NCI-H2081 treated with DMSO at 0.1 percent for 48 hours (cell line): Measurements from ENCODE around the gene SHROOM1.

Source experiments
- DNase-seq: peaks from one replicate; lab custom pipeline; 2025; lab: John Stamatoyannopoulos, UW

The SHROOM1 gene

GRCh38 chr5:132850066-132850465 is 19.6 kb upstream of the SHROOM1 start:
- no peak for DNase-seq

DNA sequence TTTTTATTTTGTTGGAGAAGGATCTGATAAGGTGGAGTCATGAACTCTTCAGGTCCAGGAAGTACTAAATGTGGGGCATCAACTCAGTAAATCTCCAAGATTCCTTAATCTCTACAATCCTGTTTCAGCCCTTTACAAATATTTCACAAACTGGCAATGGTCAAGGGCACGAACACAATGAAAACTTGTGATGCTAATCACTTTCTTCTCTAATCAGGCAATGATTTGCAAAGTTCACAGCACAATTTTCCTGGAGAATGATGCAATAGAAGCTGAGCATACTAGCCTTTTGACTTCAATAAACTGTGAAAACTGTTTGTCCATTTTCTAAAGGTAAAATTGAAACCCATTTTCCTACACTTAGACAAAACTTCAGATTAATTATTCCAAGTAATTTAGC is 18.9 kb upstream of the SHROOM1 start:
- no peak for DNase-seq

GRCh38 chr5:132848270-132848669 is 17.8 kb upstream of the SHROOM1 start:
- no peak for DNase-seq

DNA sequence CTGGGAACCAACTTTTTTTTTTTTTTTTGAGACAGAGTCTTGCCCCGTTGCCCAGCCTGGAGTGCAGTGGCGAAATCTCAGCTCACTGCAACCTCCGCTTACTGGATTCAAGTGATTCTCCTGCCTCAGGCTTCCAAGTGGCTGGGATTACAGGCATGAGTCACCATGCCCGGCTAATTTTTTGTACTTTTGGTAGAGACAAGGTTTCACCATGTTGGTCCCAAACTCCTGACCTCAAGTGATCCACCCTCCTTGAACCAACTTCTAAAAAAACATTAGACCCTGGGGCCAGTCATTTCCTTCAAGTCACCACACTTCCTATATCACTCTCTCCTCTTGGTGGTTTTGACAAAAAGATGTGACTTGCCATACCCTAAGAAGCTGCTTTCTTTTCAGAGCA is 10.9 kb upstream of the SHROOM1 start:
- DNase-seq: no peak

DNA sequence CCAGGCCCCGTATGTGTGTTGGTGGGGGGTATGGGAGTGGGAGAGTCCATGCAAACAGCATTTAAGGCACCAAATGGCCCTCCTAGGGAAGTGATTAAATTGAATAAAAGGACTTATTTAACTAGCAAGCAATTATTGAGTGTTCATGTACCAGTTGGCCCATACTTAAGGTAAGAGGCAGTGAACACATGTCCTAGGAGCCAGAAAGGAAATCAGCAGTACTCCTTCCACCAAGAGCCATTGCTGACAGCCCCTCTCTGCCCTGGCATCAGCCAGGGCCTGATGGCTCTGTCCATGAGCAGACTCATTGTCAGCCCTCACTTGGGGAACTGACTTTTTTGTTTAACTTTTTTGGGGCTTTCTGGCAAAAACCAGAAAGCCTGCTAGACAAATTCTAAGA is 10.4 kb upstream of the SHROOM1 start:
- no peak for DNase-seq

DNA sequence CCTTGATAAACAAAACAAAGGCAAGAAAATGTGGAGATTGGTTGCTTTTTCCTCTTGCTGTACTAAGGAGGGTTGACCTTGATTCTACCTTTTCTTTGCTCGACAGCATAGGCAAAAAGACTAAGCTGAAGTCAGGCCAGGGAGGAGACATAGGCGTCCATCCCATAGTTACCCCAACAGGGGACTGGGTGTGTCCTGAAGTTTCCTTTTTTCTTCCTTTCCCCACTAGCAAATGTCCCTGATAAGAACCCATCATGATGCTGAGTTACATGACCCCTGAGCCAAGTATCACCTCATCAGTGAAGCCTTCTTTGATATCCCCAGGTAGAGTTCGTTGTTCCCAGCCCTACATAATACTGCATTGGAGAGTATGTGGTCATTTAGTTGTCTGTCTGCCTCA is 9.9 kb upstream of the SHROOM1 start:
- no peak for DNase-seq

DNA sequence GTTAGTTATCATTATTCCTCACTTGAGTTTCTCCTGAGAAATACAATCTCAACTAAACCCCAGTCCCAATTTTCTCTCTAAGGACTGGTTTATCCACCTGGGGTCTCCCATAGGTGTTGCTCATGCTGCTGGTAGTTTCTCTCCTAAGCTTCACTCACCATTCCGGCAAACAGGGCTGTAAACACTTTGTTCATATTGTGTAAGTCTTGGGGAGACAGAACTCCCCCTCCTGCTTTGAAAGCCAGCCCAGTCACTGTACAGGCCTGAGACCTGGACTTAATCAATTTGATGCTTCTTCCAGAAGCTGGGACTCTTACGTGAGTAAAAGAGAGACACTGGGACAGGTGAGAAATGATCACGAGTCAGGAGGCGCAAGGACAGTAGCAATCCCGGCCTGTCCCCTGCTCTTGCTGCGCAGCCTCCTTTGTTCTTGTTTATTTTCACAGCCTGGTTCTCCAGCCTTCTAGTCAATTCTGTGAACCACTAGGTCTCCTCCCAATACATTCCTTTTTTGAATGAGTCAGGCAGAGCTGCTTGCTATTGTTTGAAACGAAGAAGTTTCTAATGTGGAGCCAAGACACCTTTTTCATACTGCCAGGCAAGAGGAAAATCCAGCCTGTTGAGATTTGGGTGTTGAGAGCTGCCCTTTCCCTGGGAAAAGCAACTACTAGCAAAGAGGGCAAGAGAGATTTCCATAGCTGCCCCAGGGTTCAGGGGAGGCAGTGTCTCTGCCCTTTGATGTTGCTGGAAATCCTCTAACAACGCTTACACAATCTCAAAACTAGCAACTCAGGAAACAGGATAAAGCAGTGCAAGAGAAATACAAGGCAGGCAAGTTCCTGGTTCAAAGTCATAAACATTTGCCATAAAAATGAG is 9.2 kb upstream of the SHROOM1 start:
- DNase-seq: no peak

- no peak for DNase-seq
Measured at GRCh38 chr5:132838516-132839282, 8.3 kb upstream of the SHROOM1 start.

DNA sequence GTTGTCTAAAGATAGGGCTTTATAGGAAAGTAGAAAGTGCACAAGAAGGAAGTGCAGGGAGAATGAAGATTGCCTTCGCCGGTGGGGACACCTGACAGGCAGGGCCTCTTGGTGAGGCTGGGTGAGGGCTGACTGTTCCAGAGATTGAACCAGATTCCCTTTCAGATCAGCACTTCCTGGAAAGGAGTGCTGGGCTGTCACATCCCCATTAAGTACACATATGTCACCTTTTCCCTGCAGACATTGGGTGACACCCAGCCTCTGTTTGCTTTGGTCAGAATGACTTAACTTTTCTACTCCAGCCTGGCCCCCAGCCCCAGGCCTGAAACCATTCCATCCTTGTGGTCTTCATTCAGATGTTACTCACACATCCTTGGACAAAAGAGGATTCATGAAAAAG is 7.4 kb upstream of the SHROOM1 start:
- no peak for DNase-seq

GRCh38 chr5:132836852-132837251 is 6.4 kb upstream of the SHROOM1 start:
- no peak for DNase-seq

GRCh38 chr5:132834057-132834456 is 3.6 kb upstream of the SHROOM1 start:
- DNase-seq: no peak

- DNase-seq: no peak
Measured at GRCh38 chr5:132832612-132833011, 2.2 kb upstream of the SHROOM1 start.

DNA sequence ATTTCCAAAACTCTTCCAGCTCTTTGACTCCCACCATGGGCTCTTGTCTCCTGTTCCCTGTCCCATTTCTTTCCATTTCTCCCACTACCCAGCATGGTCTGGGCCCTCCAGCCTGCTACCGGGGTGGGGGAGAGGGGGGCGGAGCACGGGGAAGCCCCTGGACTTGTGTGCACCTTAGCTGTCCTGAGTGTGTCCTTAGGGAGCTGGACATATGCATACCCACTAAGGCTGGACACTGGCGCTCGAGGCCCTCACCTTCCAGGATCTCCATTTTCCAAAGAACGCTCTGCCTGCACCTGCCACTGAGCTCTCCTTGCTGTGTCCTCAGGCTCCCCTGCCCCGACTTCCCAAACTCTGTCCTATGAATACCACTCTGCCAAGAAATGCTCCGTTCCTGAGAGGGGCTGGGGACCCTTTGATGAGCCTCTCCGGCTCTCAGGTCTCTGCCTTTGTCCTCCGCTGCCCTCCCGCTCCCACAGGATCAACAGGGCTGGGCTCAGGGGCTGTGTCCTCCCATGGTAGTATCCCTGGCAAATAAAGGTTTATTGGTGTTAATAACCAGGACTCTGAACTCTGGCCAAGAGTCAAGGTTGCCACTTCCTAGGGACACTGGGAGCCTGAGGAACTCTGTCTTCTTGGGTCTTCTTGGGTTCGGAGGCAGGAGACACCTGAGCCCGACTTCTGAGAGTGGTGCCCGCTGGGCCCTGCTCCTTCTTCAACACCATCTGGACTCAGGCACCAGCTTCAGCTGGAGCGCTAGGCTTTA is 831 bp upstream of the SHROOM1 start:
- no peak for DNase-seq

- no peak for DNase-seq
Measured at GRCh38 chr5:132829742-132830435, 558 bp downstream of the SHROOM1 start.

DNA sequence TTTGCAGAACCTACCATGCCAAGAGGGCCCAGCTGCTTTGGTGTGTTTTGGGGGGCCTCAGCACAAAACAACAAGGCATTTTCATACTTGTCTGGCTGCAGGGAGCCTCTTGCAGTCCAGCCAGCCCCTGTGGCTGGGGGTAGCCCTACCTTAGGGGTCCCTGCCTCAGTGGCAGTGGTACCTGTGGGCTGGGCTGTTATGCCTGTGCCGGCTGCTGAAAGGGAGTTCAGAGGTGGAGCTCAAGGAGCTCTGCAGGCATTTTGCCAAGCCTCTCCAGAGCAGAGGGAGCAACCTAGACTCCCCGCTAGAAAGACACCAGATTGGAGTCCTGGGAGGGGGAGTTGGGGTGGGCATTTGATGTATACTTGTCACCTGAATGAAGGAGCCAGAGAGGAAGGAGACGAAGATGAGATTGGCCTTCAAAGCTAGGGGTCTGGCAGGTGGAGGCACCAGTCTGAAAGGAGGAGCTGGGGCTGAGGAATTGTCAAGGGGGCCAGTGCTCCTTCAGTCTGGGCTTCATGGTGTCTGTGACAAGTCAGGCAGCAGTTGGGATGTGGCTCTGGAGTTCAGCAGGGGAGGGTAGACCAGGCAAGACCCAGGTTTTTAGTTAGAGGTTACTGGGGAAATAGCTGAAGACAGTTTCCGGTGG is 1.5 kb downstream of the SHROOM1 start:
- no peak for DNase-seq

DNA sequence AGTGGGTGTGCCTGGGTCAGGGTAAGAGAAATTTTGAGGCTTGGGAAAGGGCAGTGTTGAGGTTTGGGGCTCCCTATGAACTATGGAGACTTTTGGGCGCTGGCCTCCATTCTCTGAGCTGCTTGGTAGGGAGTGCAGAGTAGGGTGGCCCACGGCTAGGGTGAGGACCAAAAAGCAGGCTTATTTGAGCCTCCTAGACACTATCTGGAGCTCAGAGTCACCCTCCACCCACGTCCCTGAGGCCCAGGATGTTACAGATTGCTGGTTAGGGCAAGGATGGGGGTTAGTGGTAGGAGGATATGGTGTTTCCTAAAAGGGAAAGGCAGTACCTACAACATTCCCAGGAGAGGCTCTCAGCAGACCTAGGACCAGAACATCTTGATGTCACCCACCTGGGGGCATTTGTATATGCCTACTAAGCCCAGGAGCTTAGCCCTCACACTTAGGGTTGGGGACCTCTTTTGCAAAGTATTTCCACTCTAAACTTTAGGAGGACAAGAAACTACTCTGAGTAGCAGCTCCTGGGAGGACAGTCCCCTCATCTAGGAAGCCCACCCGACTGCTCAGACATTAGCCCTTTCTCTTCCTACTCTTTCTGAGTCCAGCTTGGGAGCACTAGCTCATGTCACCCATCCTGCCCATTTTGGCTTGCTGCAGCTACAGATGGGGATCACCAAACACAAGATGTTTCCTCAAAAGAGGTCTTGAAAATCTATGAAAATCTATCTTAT is 2.3 kb downstream of the SHROOM1 start:
- no peak for DNase-seq

DNA sequence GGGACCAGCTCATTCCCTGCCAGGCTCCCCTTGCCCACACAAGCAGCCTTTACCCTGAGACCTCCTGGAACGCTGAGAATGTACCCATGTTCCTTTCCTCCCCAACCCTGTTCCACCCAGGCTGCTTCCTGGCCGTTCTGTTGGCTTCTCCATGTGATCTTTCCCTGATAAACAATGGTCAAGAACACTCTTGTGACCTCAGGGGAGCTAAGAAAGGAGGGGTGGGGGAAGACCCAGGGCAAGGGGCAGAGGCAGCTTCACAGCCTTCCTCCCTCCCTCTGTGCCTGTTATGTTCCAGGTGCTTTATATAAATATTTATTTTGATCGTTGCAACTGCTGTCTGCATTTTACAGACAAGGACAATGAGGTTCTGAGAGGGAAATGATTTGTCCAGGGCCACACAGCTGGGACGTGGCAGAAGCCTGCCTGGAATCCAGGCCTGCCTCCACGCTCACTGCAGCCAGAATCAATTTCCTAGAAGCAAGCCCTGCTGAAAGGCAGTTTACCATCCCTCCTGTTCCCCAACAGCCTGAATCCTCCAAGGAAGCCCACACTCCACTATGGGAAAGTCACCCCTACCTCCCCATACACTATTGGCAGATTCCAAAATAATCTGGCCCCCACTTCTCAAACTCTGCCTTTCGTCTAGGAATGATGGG is 3.9 kb downstream of the SHROOM1 start:
- no peak for DNase-seq

GRCh38 chr5:132825834-132826391 is 4.5 kb downstream of the SHROOM1 start:
- no peak for DNase-seq

- DNase-seq: no peak
Measured at GRCh38 chr5:132825033-132825833, 5.2 kb downstream of the SHROOM1 start.
